ENCODE results near the gene SPATC1L. TPM values are rescaled to one million over a fixed set of nuclear protein-coding genes. Genes with fewer than 3 reads are reported as not detected.

The SPATC1L gene
- total and polyA plus RNA-seq, 2 donors (not counting 1 experiment from before 2014, with no cell fraction given): 11.4 to 15.4 TPM

GRCh38 chr21:46228345-46229051, 44.2 kb upstream of the SPATC1L start, which contains the start of gene LSS:
Gene LSS, minus strand, starts transcription at chr21:46228774. Its CDS starts 29 bp downstream, at chr21:46228745.
- ChIA-PET POLR2A (interaction anchor here (0.7 kb wide), 2 partner anchors 22 to 25 kb away, joined by 5 read pairs; no protein-coding TSS in a partner anchor), CTCF (interaction anchor here (1.2 to 1.4 kb wide), 4 partner anchors 57 to 86 kb away, joined by 3 to 4 read pairs (median 3); partner anchors contain the start of genes MCM3AP and YBEY)
- peaks cover 10% of the 10 kb centered on the region for H4K20me1 ChIP-seq (ENCODE audit: control insufficient read depth, insufficient read depth, low read length, poor library complexity, severe bottlenecking)
- no peaks in the 10 kb centered on the region for H3K9me3 ChIP-seq (ENCODE audit: control extremely low read depth in 1 of 3, control insufficient read depth in 2 of 3, insufficient read depth in 1 of 3, low read length in 2 of 3)
- peaks cover 20% of the 10 kb centered on the region for H3K79me2 ChIP-seq (ENCODE audit: control insufficient read depth, insufficient read depth, low read length)
- H3K36me3 ChIP-seq (replicated peaks in 1 of 2; ENCODE audit: control extremely low read depth in 1 of 2, control insufficient read depth in 1 of 2, extremely low read depth in 1 of 2, insufficient read depth in 2 of 2, low read length in 1 of 2): no peaks in the 10 kb centered on the region
- peak; percentile 99 for DNase-seq
- ATAC-seq (ENCODE audit: low read depth): peak; percentile 94
- peak within 1 kb of the TSS; percentile 13 to 92 (median 87) for H3K4me3 ChIP-seq (ENCODE audit: control extremely low read depth in 1 of 5, extremely low read depth in 1 of 5, insufficient read depth in 1 of 5, low read depth in 2 of 5, low read length in 4 of 5)
- no peaks in the 10 kb centered on the region for H3K27me3 Mint-ChIP-seq
- H3K27ac Mint-ChIP-seq: peak within 1 kb of the TSS; percentile 91
- peak within 1 kb of the TSS; percentile 95 for H2AFZ ChIP-seq (ENCODE audit: insufficient read depth, low read depth, low read length, poor library complexity, severe bottlenecking)
- H3K9ac ChIP-seq (ENCODE audit: low read length): peak within 1 kb of the TSS; percentile 96
- no peaks in the 10 kb centered on the region for H3K9me3 Mint-ChIP-seq (ENCODE audit: insufficient read depth)
- peak within 1 kb of the TSS; percentile 90 for H3K4me3 Mint-ChIP-seq
- no peaks in the 10 kb centered on the region for H3K27me3 ChIP-seq (replicated peaks in 1 of 4; ENCODE audit: control extremely low read depth in 1 of 4, control insufficient read depth in 3 of 4, insufficient read depth in 4 of 4, low read length in 3 of 4)
- peak within 1 kb of the TSS; percentile 71 to 91 for H3K27ac ChIP-seq (ENCODE audit: low read length in 2 of 2)
- peaks cover 35% of the 10 kb centered on the region for H3K4me1 Mint-ChIP-seq
- intact Hi-C loops (cut with micrococcal nuclease): loop anchor here (1.0 to 2.0 kb wide), 5 partner anchors 26 to 230 kb away; partner anchors contain the start of genes DIP2A, PCNT, SPATC1L and YBEY
- TF ChIP-seq EZH2 (IDR thresholded peaks at IDR 0.05; ENCODE audit: borderline replicate concordance, insufficient read depth, low read depth, low read length, poor library complexity, severe bottlenecking) (no peak), CTCF (IDR thresholded peaks at IDR 0.05) (no peak)
- under 1% methylated on average over 57 of the region's 77 CpGs for WGBS (ENCODE audit: insufficient coverage)
- peaks cover 21 to 22% of the 10 kb centered on the region in 2 donors for H3K4me1 ChIP-seq (ENCODE audit: control insufficient read depth in 2 of 2, insufficient read depth in 2 of 2, low read length in 2 of 2)
- H3K4me2 ChIP-seq (replicated peaks; ENCODE audit: low read depth, low read length, poor library complexity, severe bottlenecking): peak within 1 kb of the TSS; percentile 99

All from B cell (primary cell).